Retinal pigment epithelial cell (primary cell): ENCODE results near the gene PCDH9.

Experiments used
- DNase-seq: peaks from one replicate; pipeline ENCODE4 v3.0.0-alpha.2; 2010; ENCODE audit warnings: low read depth
- H3K4me3 ChIP-seq: 2 replicates; pipeline ENCODE4 v1.5.1; 2011; ENCODE audit warnings: mild to moderate bottlenecking, low read length, control low read depth, moderate library complexity
- CTCF ChIP-seq: conservative IDR thresholded peaks from 2 replicates; pipeline ENCODE4 v1.5.1; 2011; ENCODE audit warnings: low read depth, low read length, control low read depth, inconsistent platforms

Gene PCDH9

GRCh38 chr13:67229481-67230403 is at the start of gene PCDH9:
Gene PCDH9, minus strand, starts transcription at chr13:67230336. Its CDS starts 1,896 bp downstream, at chr13:67228440.
- H3K4me3 ChIP-seq = peak within 1 kb of the TSS; percentile 93

GRCh38 chr13:67278235-67278634 is 48.1 kb upstream of the PCDH9 start:
- TF ChIP-seq CTCF = no peak
- H3K4me3 ChIP-seq = no peak overlapping the region
- peak; percentile 50 for DNase-seq

More at GRCh38 chr13:67229481-67230403, at the start of gene PCDH9:
- no peak for DNase-seq
- no peak for TF ChIP-seq CTCF

GRCh38 chr13:67277581-67277980 is 47.4 kb upstream of the PCDH9 start:
- no peak for DNase-seq
- TF ChIP-seq CTCF = no peak
- H3K4me3 ChIP-seq = no peak overlapping the region

GRCh38 chr13:67275351-67275960 is 45.3 kb upstream of the PCDH9 start:
- DNase-seq = no peak
- no peak overlapping the region for H3K4me3 ChIP-seq
- TF ChIP-seq CTCF = no peak

- H3K4me3 ChIP-seq = no peak overlapping the region
- TF ChIP-seq CTCF = no peak
- DNase-seq = no peak
Observed at GRCh38 chr13:67273001-67273400, 42.9 kb upstream of the PCDH9 start.

GRCh38 chr13:67267136-67267535 is 37.0 kb upstream of the PCDH9 start:
- no peak for DNase-seq
- H3K4me3 ChIP-seq = no peak overlapping the region
- no peak for TF ChIP-seq CTCF

GRCh38 chr13:67259208-67259607 is 29.1 kb upstream of the PCDH9 start:
- DNase-seq = no peak
- no peak overlapping the region for H3K4me3 ChIP-seq
- TF ChIP-seq CTCF = no peak
